Ovary (tissue), 3 donors: ENCODE measurements around the gene ELF5.

ENCODE experiments used
- CTCF ChIP-seq, 3 donors: fragments of 450-650 bp in 2 of 3; fragments of 200-600 bp in 1 of 3; IDR thresholded peaks; one replicate each; pipeline versions ENCODE4 v1.5.1 to v1.8.0; 2016 to 2022; ENCODE audit warnings: antibody characterized with exemption in 3 of 3, mild to moderate bottlenecking in 1 of 3
- EP300 ChIP-seq: sonication (generic); formaldehyde crosslinking; IDR thresholded peaks from one replicate; pipeline ENCODE4 v1.6.1; 2017; ENCODE audit warnings: antibody characterized with exemption
- POLR2A ChIP-seq: fragments of 450-650 bp; IDR thresholded peaks from one replicate; pipeline ENCODE4 v1.6.1; 2017; ENCODE audit warnings: antibody characterized with exemption, mild to moderate bottlenecking, moderate library complexity
- donor health status: DM: no; HTN: no; CAD: no.

- TF ChIP-seq CTCF (IDR thresholded peaks at IDR 0.05) (no peak), POLR2A (no peak), EP300 (no peak)
These were observed 49.4 kb upstream of the ELF5 start for GRCh38 chr11:34562976-34563375.
